Measurements from ENCODE around the gene SUGCT.

DNA sequence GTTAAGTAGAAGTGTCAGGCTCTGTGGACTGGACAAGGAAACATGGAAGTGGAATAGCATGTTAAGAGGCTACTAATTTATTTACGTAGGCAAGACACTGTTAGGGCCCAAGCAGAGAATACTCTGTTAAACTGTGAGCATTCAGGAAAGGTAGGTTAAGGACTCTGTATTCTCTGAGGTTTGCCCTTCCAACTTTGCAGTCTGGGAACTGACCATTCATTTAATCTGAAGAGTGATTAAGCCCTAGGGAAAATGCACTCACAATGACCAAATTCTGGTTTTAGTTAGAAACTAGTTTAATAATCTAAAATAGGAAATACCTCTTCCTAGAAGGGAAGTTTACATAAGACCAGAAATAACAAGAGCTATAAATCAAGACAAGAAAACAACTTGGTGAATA is 266.6 kb downstream of the SUGCT start:
- TF ChIP-seq, protein P1, sequence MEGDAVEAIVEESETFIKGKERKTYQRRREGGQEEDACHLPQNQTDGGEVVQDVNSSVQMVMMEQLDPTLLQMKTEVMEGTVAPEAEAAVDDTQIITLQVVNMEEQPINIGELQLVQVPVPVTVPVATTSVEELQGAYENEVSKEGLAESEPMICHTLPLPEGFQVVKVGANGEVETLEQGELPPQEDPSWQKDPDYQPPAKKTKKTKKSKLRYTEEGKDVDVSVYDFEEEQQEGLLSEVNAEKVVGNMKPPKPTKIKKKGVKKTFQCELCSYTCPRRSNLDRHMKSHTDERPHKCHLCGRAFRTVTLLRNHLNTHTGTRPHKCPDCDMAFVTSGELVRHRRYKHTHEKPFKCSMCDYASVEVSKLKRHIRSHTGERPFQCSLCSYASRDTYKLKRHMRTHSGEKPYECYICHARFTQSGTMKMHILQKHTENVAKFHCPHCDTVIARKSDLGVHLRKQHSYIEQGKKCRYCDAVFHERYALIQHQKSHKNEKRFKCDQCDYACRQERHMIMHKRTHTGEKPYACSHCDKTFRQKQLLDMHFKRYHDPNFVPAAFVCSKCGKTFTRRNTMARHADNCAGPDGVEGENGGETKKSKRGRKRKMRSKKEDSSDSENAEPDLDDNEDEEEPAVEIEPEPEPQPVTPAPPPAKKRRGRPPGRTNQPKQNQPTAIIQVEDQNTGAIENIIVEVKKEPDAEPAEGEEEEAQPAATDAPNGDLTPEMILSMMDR (IDR thresholded peaks at IDR 0.05; ENCODE audit: low read depth, low read length), result no peak
- TF ChIP-seq EZH2phosphoT487 (IDR thresholded peaks at IDR 0.05; ENCODE audit: low read depth), result no peak
